Esophagus squamous epithelium (tissue), 4 donors: ENCODE measurements around the gene PHACTR1.

Source experiments
- CTCF ChIP-seq, 6 experiments: fragments of 450-650 bp in 4 of 6; fragments of 200-600 bp in 2 of 6; sonication (generic) in 2 of 6; IDR thresholded peaks; one replicate each; pipeline ENCODE4 v1.5.1; 2016 to 2019; ENCODE audit warnings: antibody characterized with exemption in 6 of 6, mild to moderate bottlenecking in 4 of 6, moderate library complexity in 4 of 6
- POLR2A ChIP-seq, 4 donors: fragments of 450-650 bp; IDR thresholded peaks; one replicate each; pipeline ENCODE4 v1.6.1; 2017; ENCODE audit warnings: antibody characterized with exemption in 4 of 4, mild to moderate bottlenecking in 4 of 4, moderate library complexity in 3 of 4

- TF ChIP-seq CTCF (IDR thresholded peaks at IDR 0.05) (no peak), POLR2A (IDR thresholded peaks at IDR 0.05) (no peak)
These were observed 55.8 kb downstream of the PHACTR1 start for GRCh38 chr6:12772416-12772815.
